Posterior cingulate gyrus (tissue), 11 donors: Measurements from ENCODE around the gene TMEM59L.
"Not testable (repeated sequence)": the region's sequence is repeated elsewhere in the genome, so short reads cannot be mapped to it uniquely, and the experiment has no call there.

Experiments used
- DNase-seq, 10 donors: peaks; one replicate each; pipeline versions ENCODE4 v3.0.0 to v3.0.0-alpha.2; 2020 to 2021; ENCODE audit warnings: mixed read lengths in 3 of 10
- intact Hi-C: fragments of 100-400 bp; cut with DNase I; formaldehyde crosslinking; loops from one replicate; pipeline ENCODE4 v1.15.1; 2023

TMEM59L gene

GRCh38 chr19:18593367-18594095 lies 19.1 kb upstream of the TMEM59L start:
- intact Hi-C loops: loop anchor here (1.0 kb wide), 1 partner anchor 254 kb away; no protein-coding TSS in a partner anchor
- no peak for DNase-seq

GRCh38 chr19:18594096-18594823 lies 18.4 kb upstream of the TMEM59L start:
- intact Hi-C loops: loop anchor here (1.0 kb wide), 1 partner anchor 253 kb away; no protein-coding TSS in a partner anchor
- DNase-seq: peak in 9 of 10 donors; percentile 31 to 94 (median 56)

- peak in 1 of 10 donors; percentile 45 for DNase-seq
- intact Hi-C loops: loop anchor here (1.0 to 5.0 kb wide), 2 partner anchors 77 to 252 kb away; no protein-coding TSS in a partner anchor
Observed at GRCh38 chr19:18594824-18595373, 17.8 kb upstream of the TMEM59L start.

GRCh38 chr19:18595475-18595874 lies 17.2 kb upstream of the TMEM59L start:
- DNase-seq: no peak
- intact Hi-C loops: loop anchor here (5.0 kb wide), 1 partner anchor 77 kb away; no protein-coding TSS in a partner anchor

DNA sequence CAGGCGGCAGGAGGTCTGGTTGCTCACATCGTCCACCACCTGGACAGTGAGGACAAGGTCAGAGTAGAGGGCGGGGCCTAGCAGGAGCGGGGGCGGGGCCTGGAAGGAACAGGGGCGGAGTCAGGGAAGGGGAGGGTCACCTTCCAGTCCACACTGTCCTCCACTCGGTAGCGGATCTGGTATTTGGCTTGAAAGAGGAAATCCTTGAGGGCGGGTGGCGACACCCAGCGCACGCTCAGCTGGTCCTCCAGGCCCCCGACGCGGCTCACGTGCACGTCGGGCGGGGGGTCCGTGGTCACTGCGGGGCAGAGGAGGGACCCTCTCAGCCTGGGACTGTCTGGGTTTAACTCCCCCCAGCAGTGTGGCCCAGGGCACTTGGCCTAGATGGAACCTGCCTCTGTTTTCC lies 15.9 kb upstream of the TMEM59L start:
- DNase-seq: no peak
- intact Hi-C loops: loop anchor here (5.0 kb wide), 1 partner anchor 76 kb away; no protein-coding TSS in a partner anchor

DNA sequence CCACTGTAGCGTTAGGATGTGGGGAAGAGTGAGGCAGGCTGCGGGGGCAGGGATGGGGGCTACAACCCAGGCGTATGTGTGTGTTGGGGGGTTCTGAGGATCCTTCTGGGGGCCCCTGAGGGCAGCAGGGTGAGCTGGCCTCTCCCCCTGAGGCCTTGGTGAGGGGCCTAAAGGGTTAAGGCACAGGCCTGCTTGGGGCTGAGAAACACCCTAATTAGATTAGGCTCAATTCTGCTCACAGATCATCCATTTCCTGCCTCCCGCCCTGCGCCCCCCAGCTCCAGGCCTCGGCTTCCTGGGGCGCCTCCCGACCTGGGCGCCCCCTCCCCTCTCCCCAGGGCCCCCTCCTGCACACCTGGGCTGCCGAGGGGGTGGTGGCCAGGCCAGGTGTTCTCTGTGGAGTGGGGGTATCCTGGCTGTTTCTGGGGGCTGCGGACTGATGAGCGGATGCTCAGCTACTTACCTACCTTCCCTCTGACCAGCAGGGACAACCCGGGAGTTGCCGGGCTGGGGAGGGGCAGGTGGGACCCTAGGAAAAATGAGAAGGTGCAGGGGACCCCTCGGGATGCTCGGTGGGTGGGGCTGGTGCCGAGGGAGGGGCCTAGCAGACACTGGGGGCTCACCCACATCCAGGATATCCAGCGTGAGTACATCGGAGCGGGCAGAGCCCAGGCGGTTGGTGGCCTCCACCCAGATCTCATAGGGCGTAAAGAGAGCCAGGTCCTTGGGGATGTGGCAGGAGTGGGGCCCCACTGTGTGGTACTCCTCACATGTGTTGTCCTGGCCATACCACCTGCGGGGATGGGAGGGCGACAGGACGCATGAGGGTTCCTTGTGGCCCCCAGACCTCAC lies 14.6 kb upstream of the TMEM59L start:
- DNase-seq: no peak
- intact Hi-C loops: loop anchor here (5.0 kb wide), 1 partner anchor 74 kb away; no protein-coding TSS in a partner anchor

DNA sequence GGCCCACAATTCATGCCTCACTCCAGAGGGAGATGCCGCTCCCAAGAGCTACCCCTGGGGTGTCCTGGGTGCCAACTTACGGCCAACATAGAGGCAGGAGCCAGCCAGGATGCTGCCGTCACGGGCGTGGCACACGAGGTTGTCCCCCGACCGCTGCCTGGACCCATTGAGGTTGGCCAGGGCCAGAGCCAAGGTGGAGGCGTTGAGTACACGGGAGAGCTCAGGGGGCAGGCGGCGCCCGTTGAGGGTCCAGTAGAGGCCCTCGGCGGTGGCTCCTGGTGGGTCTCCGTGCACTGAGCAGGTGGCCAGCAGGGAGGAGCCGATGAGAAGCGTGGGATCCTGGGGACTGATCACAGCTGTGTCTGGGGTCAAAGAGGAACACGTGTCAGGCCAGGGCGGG lies 13.2 kb upstream of the TMEM59L start:
- intact Hi-C loops: loop anchor here (5.0 kb wide), 1 partner anchor 73 kb away; no protein-coding TSS in a partner anchor
- DNase-seq: peak in 2 of 10 donors; percentile 33 to 51

GRCh38 chr19:18600692-18601397 lies 11.8 kb upstream of the TMEM59L start:
- intact Hi-C loops: not testable (repeated sequence)
- DNase-seq: peak in 2 of 10 donors; percentile 26 to 66

GRCh38 chr19:18601875-18602274 lies 10.8 kb upstream of the TMEM59L start:
- intact Hi-C loops: no loop called here
- DNase-seq: peak in 2 of 10 donors; percentile 26 to 32

- intact Hi-C loops: no loop called here
- DNase-seq: peak in 2 of 10 donors; percentile 64 to 67
Observed at GRCh38 chr19:18603255-18603957, 9.3 kb upstream of the TMEM59L start.

DNA sequence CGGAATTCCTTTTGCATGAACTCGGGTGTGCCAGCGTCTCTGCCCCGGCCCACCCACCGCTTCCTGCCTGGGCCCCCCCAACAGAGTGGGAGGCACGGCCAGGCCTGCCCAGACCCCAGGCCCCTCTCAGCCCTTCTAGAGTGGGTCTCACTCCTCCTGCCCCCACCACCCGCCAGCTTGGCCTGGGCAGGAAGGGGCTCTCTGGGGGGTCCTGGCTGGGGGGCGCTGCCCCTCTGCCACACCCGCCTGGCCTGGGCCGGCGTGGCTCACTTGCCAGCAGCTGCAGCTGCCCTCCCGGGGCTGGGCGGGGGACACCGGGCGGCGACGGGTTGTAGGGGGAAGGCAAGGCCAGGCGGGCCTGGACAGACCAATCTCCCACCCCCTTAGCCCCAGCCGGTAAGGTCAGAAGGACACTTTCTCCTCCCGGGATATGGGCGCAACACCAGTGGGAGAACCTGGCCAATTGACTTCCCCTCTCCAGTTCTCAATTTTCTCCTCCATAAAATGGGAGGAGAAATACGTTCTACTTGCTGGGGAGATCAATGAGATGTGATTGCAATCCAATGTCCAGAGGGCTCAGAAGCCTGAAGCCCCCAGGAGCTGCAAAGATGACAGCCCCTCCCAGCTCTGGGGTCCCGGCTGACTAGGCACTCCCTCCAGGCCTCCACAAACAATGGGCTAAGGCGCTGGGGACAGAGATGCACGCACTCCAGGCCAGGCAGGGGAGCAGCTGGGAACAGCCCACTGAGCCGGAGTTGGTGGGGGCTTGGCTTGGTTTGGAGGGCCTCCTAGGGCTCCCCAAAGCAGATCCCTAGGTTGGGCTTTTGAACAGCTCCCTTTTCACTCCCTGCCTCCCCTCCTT lies 8.5 kb upstream of the TMEM59L start:
- peak in 2 of 10 donors; percentile 52 to 67 for DNase-seq
- intact Hi-C loops: no loop called here

DNA sequence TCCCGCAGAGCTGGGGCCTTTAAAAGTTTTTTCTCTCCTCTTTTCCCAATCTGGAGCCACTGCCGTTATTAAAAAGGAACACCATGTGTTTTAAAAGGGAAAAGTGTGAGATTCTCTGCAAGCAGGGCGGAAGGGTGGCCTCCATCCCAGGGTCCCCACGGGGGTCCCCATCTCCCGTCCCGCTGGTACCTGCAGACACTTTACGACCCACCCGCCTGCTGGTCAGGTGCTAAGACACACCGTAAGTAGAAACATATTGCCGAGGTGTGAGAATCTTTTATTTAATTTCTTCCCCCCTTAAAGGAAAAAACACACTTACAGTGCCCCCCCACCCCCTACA lies 7.9 kb upstream of the TMEM59L start:
- DNase-seq: peak in 1 of 10 donors; percentile 59
- intact Hi-C loops: no loop called here

- intact Hi-C loops: no loop called here
- DNase-seq: no peak
Observed at GRCh38 chr19:18605196-18605545, 7.5 kb upstream of the TMEM59L start.

DNA sequence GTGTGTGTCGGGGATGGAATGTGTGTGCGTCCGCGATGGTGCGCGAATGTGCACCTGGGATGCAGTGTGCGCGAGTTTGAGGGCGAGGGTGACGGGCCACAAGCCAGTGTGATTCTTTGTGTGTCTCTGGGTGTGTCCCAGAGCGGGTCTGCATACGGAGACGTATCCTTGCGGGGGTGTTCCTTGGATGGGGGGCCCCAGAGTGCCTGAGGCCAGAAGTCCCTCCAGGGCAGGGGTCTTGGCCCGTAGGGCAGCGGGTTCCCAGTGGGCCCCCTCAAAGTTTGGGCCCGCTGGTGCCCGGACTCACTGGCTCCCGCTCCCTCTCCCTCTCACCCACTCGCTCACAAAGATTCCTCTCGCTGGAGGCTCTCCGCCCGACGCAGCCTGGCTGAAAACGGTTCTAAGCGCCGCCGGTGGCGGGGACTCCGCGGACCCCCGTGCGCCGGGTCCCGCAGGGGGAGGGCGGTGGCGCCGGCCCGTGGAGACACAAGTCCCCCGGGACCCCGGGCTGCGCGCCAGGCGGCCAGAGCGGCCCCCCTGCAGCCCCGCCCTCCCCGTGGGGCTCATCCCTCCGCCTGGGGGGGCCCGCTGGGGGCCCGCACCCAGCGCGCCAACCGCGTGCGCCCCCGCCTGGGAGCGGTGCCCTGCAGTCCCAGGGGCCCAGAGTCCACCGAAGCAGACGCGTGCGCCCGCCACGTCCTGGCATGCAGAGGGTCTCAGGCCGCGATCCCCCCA lies 7.0 kb upstream of the TMEM59L start:
- intact Hi-C loops: no loop called here
- peak in 1 of 10 donors; percentile 67 for DNase-seq

DNA sequence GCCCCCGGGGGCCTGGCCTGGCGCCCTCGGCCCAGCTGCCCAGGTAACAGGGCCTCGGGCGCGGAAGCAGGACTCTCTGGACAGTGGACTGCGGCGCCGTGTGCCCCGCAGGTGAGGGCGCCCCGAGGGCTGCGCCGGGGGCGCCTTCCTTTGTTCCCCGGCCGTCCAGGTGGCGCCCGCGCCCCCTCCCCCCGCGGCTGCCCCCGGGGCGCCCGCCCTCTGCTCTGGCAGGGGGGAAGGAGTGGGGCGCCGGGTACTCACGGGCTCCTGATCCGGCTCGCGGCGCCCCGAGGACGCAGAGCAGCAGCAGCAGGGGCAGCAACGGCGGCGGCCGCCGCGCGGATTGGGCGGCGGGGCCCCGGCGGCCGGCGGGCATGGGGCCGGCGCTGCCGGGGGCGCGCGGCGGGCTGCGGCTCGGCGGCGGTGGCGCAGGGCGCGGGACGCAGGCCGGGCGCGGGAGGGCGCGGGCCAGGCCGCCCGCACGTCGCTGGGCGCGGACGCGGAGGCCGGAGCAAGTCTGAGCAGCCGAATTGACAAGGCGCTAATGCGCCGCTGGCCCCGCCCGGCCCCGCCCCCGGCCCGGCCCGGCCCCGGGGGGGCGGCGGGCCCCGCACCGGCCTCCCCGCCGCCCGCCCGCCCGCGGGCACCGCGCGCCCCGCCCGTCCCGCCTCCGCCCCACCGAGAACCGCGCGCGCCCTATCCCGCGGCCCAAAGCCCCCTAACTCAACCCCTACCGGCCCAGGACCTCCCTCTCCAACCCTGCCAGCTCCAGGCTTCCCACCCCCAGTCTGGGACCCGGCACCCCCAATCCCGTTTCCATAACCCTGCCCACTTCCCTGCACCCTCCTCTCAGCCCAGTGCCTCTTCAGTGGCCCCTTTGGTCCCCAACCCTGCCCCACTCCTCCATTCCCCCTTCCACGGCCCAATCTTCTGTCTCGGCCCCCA lies 6.1 kb upstream of the TMEM59L start, which contains the start of gene CRLF1:
Gene CRLF1 (minus strand): TSS at position 519 of the 945 bp plus-strand sequence. CDS start 143 bp downstream, at position 376.
- intact Hi-C loops: no loop called here

More for the DNA sequence above, 6.1 kb upstream of the TMEM59L start, which contains the start of gene CRLF1:
- DNase-seq: peak in 1 of 10 donors; percentile 42
